ENCODE data around the gene PHOX2B.
"Not testable (repeated sequence)": the region's sequence is repeated elsewhere in the genome, so short reads cannot be mapped to it uniquely, and the experiment has no call there.

The PHOX2B gene

GRCh38 chr4:41712425-41712824, 36.1 kb downstream of the PHOX2B start:
- no peak for DNase-seq (ENCODE audit: low read depth)

- not testable (repeated sequence) for DNase-seq (ENCODE audit: low read depth)
Observed at GRCh38 chr4:41711654-41712053, 36.9 kb downstream of the PHOX2B start.

DNA sequence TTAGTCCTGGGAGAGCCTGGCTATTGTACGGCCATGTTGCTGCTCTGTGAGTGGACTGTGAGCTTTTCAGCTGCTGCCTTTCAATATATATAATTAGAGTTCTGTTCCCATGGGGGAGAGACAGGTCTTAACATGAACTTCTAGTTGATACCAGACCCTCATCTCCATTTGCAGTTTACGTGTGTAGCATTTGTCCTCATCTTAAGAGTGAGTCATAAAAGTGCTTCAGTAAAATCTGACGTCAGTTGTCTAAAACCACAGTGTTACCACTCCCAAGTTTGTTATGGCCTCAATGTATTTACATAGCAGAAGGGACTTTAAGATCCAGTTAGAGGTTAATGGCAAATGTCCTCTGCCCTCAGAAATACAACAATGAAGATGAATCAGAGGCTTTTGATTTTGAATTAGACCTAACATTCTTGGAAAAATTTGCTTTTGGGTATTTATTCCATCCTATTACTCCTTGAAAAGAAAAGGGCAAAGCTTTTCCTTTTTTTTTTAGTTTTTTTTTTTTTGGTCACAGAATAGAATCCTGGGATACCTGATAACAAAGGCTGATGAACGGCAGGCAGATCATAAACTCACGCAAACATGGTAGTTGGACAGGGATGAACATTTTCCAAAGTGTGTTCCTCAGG, 38.6 kb downstream of the PHOX2B start:
- no peak for DNase-seq (ENCODE audit: low read depth)

- DNase-seq (ENCODE audit: low read depth): no peak
Observed at GRCh38 chr4:41703785-41704184, 44.7 kb downstream of the PHOX2B start.

- no peak for DNase-seq (ENCODE audit: low read depth)
Observed at GRCh38 chr4:41702770-41703169, 45.8 kb downstream of the PHOX2B start.

GRCh38 chr4:41701983-41702382, 46.5 kb downstream of the PHOX2B start:
- DNase-seq (ENCODE audit: low read depth): no peak

DNA sequence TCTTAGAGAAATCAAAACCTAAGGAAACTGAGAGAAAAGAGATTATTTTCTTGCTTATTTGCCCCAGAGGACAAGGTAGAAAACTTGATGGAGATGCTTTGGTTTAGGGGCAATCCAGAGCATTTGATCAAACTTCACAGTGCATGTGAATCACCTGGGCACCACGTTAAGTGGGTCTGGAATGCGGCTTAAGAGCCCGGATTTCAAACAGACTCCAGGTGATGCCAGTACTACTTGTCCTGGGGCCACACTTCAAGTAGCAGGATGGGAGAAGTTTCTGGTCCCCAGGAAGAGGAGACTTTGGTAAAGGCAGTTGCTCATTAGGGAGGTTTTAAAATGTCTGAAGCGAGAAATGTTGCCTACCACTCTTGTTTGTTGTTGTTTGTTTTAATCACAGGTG, 51.8 kb downstream of the PHOX2B start:
- DNase-seq (ENCODE audit: low read depth): no peak

DNA sequence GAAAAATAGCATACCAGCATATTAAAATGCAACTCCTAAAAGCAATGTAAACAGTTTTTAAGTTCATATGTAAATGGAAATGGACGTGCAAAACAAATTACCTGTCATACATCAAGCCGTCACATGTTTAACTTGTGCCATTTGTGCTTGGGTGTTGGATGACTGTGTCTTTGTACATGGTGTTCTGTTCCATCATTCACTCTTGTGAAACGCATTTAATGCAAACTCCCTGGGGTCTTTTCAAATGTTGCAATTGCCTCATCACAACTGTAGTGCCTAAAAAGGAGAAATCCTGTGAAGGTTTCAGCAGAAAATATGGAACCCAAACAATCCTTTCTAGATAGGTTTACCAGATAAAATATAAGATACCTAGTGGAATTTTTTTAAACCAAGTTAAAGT, 52.4 kb downstream of the PHOX2B start:
- DNase-seq (ENCODE audit: low read depth): no peak
